Left lung (tissue), 10 donors: ENCODE data around the gene MT1M. TPM values are rescaled to one million over a fixed set of nuclear protein-coding genes. Genes with fewer than 3 reads are reported as not detected.

Experiments
- ATAC-seq: fragments of 200-7000 bp; cut with Tn5 transposase; one replicate; pipeline ENCODE4 v1.9.1; 2020; ENCODE audit warnings: moderate library complexity
- DNase-seq, 4 donors: peaks; one replicate each; pipeline ENCODE4 v3.0.0-alpha.2; 2013 to 2020
- H3K27ac ChIP-seq, 2 donors: fragments of 200-600 bp; sonication (generic) in 1 of 2; one replicate each; pipeline versions ENCODE4 v1.5.0 to v1.8.0; 2020 to 2021
- H3K27me3 ChIP-seq, 2 donors: fragments of 200-600 bp; sonication (generic) in 1 of 2; one replicate each; pipeline versions ENCODE4 v1.5.0 to v1.8.0; 2020 to 2021
- H3K36me3 ChIP-seq, 2 donors: fragments of 200-600 bp; sonication (generic) in 1 of 2; one replicate each; pipeline versions ENCODE4 v1.5.0 to v1.8.0; 2020 to 2021
- H3K4me1 ChIP-seq, 2 donors: fragments of 200-600 bp; one replicate each; pipeline ENCODE4 v1.8.0; 2021
- H3K4me3 ChIP-seq, 2 donors: fragments of 200-600 bp; sonication (generic) in 1 of 2; one replicate each; pipeline versions ENCODE4 v1.5.0 to v1.8.0; 2020 to 2021; ENCODE audit warnings: mild to moderate bottlenecking in 1 of 2
- H3K9me3 ChIP-seq, 2 donors: fragments of 200-600 bp; sonication (generic) in 1 of 2; one replicate each; pipeline versions ENCODE4 v1.5.0 to v1.8.0; 2020 to 2021
- intact Hi-C, 2 donors: fragments of 100-400 bp; cut with DNase I; formaldehyde crosslinking; loops; one replicate each; pipeline versions ENCODE4 v1.11.2 to v1.14.2; 2022
- polyA plus RNA-seq, 6 donors: library from polyadenylated mRNA; unstranded; fragments of 120-200 nt; gene quantifications; one replicate each; pipeline ENCODE4 v1.2.1, GENCODE V29; 2013; ENCODE audit not compliant: insufficient read length in 6 of 6
- total RNA-seq, 2 donors: library from RNA; stranded (reverse); fragmentation: NEBNext Ultra II Directional; extraction: Animal tissue kit (Norgen Biotek cat#: 25700); gene quantifications; one replicate each; pipeline ENCODE4 v1.2.1, GENCODE V29; 2021
- TF ChIP-seq, protein P1 (sequence below), 2 donors: fragments of 200-600 bp; sonication (generic) in 1 of 2; IDR thresholded peaks; one replicate each; pipeline versions ENCODE4 v1.5.0 to v1.8.0; 2021; ENCODE audit warnings: antibody characterized with exemption in 2 of 2
- donor health status: DM: no; HTN: yes; CAD: no.
- donor health status: DM: no; HTN: no; CAD: no.

Gene MT1M
- total and polyA plus RNA-seq, 8 donors, result 0.29 to 32.5 (median 0.62) TPM

DNA sequence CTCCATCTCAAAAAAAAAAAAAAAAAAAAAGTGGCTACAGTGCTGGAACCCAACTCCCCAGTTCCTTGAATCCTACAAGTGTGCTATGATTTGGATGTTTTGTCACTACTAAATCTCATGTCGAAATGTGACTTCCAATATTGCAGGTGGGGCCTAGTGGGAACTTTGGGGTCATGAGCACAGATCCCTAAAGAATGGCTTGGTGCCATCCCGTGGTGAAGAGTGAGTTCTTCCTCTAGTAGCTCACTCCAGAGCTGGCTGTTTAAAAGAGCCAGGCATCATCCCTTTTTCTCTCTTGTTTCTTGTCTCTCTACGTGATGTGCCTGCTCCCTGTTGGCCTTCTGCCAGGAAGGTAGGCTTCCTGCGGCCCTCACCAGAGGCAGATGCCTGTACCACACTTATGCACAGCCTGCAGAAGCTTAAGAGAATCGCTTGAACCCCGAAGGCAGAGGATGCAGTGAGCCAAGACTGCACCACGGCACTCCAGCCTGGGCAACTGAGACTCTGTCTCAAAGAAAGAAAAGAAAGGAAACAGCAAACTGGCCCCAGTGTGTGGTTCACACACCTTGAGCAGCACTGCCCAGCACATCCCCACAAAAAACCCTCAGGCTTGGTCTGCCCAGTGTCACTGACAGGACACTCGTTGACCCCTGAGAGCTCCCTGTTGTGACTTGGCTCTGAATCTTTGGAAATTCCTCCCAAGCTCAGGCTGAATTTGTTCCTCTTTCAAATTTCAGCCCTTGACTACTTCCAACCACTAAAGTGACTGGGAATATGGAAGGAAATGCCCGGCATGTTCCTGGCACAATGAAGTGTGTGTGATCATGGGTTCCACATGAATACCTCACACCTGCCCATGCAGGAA, 3.7 kb upstream of the MT1M start:
- peaks cover 8 to 73% of the 10 kb centered on the region in 2 donors for H3K27me3 ChIP-seq
- TF ChIP-seq, protein P1, sequence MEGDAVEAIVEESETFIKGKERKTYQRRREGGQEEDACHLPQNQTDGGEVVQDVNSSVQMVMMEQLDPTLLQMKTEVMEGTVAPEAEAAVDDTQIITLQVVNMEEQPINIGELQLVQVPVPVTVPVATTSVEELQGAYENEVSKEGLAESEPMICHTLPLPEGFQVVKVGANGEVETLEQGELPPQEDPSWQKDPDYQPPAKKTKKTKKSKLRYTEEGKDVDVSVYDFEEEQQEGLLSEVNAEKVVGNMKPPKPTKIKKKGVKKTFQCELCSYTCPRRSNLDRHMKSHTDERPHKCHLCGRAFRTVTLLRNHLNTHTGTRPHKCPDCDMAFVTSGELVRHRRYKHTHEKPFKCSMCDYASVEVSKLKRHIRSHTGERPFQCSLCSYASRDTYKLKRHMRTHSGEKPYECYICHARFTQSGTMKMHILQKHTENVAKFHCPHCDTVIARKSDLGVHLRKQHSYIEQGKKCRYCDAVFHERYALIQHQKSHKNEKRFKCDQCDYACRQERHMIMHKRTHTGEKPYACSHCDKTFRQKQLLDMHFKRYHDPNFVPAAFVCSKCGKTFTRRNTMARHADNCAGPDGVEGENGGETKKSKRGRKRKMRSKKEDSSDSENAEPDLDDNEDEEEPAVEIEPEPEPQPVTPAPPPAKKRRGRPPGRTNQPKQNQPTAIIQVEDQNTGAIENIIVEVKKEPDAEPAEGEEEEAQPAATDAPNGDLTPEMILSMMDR (IDR thresholded peaks at IDR 0.05), result no peak
- no peaks in the 10 kb centered on the region for H3K36me3 ChIP-seq
- peaks cover 5 to 28% of the 10 kb centered on the region in 2 donors for H3K4me1 ChIP-seq
- no peaks in the 10 kb centered on the region for H3K9me3 ChIP-seq
- H3K4me3 ChIP-seq, result no peak overlapping the region
- DNase-seq, result no peak
- H3K27ac ChIP-seq, result no peak overlapping the region
- intact Hi-C loops, result no loop called here
- no peak for ATAC-seq

DNA sequence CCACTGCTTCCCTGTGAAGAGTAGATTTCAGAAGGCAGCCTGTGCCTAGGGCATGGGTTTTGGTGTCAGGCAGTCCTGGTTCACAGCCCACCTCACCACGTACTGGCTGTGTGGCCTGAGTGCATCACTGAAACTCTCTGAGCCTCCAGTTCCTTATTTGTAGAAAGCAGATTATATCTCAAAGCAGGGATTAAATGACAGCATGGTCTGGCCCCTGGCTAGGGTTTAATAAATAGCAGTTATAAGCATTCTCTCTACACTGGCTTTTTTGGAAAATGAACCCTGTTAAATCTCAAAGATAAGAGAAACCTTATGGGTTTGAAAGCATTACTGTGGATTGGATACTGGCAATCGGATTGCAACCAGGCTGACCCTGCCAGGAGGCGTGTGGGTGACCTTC, 2.9 kb upstream of the MT1M start:
- Histone ChIP-seq H3K4me1 (peaks cover 5 to 31% of the 10 kb centered on the region in 2 donors), H3K27me3 (peaks cover 8 to 77% of the 10 kb centered on the region in 2 donors), H3K4me3 (no peak overlapping the region), H3K27ac (no peak overlapping the region), H3K9me3 (no peaks in the 10 kb centered on the region), H3K36me3 (no peaks in the 10 kb centered on the region)
- DNase-seq, result no peak
- TF ChIP-seq, protein P1 (IDR thresholded peaks at IDR 0.05), result no peak
- no peak for ATAC-seq
- intact Hi-C loops, result no loop called here

DNA sequence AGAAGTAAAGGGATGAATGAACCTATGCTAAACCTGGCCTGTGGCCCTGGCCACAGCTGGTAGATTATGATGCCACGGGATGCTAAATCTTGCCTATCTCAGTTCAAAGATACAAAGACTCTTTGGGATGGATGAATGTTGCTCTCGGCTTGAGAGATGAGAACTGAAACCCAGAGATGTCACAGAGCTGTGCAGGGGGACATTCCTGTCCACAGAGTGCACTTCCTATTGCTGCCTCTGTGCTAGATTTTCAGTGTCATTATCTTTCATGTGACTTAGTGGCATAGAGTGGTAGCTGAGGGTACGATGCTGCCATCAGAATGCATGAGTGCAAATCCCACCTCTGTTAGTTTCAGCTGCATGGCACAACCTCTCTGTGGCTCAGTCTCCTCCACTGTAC, 2.3 kb upstream of the MT1M start:
- DNase-seq, result no peak
- Histone ChIP-seq H3K9me3 (no peaks in the 10 kb centered on the region), H3K36me3 (no peaks in the 10 kb centered on the region), H3K4me1 (peaks cover 5 to 31% of the 10 kb centered on the region in 2 donors), H3K4me3 (no peak overlapping the region), H3K27me3 (peaks cover 12 to 77% of the 10 kb centered on the region in 2 donors), H3K27ac (no peak overlapping the region)
- intact Hi-C loops, result no loop called here
- no peak for ATAC-seq
- TF ChIP-seq, protein P1 (IDR thresholded peaks at IDR 0.05), result no peak

DNA sequence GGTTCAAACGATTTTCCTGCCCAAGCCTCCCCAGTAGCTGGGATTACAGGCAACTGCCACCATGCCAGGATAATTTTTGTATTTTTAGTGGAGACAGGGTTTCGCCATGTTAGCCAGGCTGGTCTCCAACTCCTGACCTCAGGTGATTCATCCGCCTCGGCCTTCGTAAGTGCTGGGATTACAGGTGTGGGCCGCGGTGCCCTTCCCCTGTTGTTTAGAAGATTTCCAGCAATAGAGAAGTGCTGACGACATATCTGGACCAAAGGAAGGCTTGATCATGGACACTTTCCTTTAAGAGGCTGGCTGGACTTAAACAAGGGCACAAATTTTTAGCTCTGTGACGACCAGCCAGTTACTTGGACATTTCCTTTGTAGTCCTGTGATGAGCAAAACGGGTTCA, 1.3 kb upstream of the MT1M start:
- Histone ChIP-seq H3K36me3 (no peaks in the 10 kb centered on the region), H3K4me1 (peaks cover 5 to 26% of the 10 kb centered on the region in 2 donors), H3K4me3 (no peak overlapping the region), H3K9me3 (no peaks in the 10 kb centered on the region), H3K27ac (no peak overlapping the region), H3K27me3 (peaks cover 19 to 77% of the 10 kb centered on the region in 2 donors)
- DNase-seq, result no peak
- TF ChIP-seq, protein P1 (IDR thresholded peaks at IDR 0.05), result no peak
- no peak for ATAC-seq
- intact Hi-C loops, result no loop called here

DNA sequence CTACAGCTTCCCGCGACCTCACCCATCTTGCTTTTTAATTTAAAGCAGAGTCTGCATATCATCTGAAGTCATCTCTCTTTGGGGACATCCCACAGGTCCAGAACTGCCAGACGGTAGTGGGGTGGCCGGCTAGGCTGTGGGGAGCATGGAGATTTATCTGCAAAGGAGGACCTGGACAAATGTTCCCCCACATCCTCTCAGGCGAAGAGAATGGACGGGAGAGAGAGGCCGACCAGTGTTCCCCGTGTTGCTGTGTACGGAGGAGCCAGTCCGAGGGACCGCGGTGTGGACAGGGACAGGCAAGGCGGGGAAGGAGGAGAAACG, 665 bp upstream of the MT1M start:
- ATAC-seq (no peak), DNase-seq (no peak)
- TF ChIP-seq, protein P1 (IDR thresholded peaks at IDR 0.05), result no peak
- H3K4me3 ChIP-seq, result peak overlapping the region; percentile 41 to 44
- H3K36me3 ChIP-seq, result no peaks in the 10 kb centered on the region
- intact Hi-C loops, result no loop called here
- peaks cover 19 to 77% of the 10 kb centered on the region in 2 donors for H3K27me3 ChIP-seq
- peak overlapping the region; percentile 51 to 66 for H3K27ac ChIP-seq
- no peaks in the 10 kb centered on the region for H3K9me3 ChIP-seq
- peaks cover under 1 to 21% of the 10 kb centered on the region in 2 donors for H3K4me1 ChIP-seq
